H4 (cell line): Measurements from ENCODE around the gene BABAM2. TPM values are rescaled to one million over a fixed set of nuclear protein-coding genes. Genes with fewer than 3 reads are reported as not detected.
A peak's percentile ranks its signal among the peaks of the same experiment; 100 is the strongest.

Source experiments
- DNase-seq: peaks from one replicate; pipeline ENCODE4 v3.0.0-alpha.2; 2015; ENCODE audit warnings: low spot score
- total RNA-seq: library from RNA; depleted of rRNA; stranded (reverse); fragments of >200 nt; shearing (Covaris generic); gene quantifications from 2 replicates; pipeline ENCODE4 v1.2.3, GENCODE V29; 2014

BABAM2 gene
- total RNA-seq, 1 experiment from 2014 or later, result 20.7 TPM

GRCh38 chr2:28343184-28343942 lies 452.8 kb downstream of the BABAM2 start:
- no peak for DNase-seq

GRCh38 chr2:28343971-28344715 lies 453.6 kb downstream of the BABAM2 start:
- no peak for DNase-seq

GRCh38 chr2:28344756-28345373 lies 454.3 kb downstream of the BABAM2 start:
- no peak for DNase-seq

- no peak for DNase-seq
These were observed 455.1 kb downstream of the BABAM2 start for GRCh38 chr2:28345619-28346018.

- no peak for DNase-seq
These were observed 456.1 kb downstream of the BABAM2 start for GRCh38 chr2:28346587-28346986.

GRCh38 chr2:28347193-28347592 lies 456.7 kb downstream of the BABAM2 start:
- DNase-seq, result no peak

- DNase-seq, result no peak
These were observed 457.1 kb downstream of the BABAM2 start for GRCh38 chr2:28347596-28347995.

- no peak for DNase-seq
These were observed 457.6 kb downstream of the BABAM2 start for GRCh38 chr2:28348149-28348567.

- no peak for DNase-seq
These were observed 458.4 kb downstream of the BABAM2 start for GRCh38 chr2:28348921-28349320.

GRCh38 chr2:28349546-28350165 lies 459.1 kb downstream of the BABAM2 start:
- DNase-seq, result no peak

GRCh38 chr2:28350196-28350595 lies 459.7 kb downstream of the BABAM2 start:
- DNase-seq, result no peak

GRCh38 chr2:28350791-28351285 lies 460.3 kb downstream of the BABAM2 start:
- no peak for DNase-seq

- no peak for DNase-seq
These were observed 461.1 kb downstream of the BABAM2 start for GRCh38 chr2:28351621-28352020.

GRCh38 chr2:28352104-28352503 lies 461.6 kb downstream of the BABAM2 start:
- no peak for DNase-seq

GRCh38 chr2:28352610-28353195 lies 462.2 kb downstream of the BABAM2 start:
- no peak for DNase-seq

GRCh38 chr2:28354920-28355520 lies 464.5 kb downstream of the BABAM2 start:
- no peak for DNase-seq

GRCh38 chr2:28355521-28356094 lies 465.1 kb downstream of the BABAM2 start:
- no peak for DNase-seq

- peak; percentile 77 for DNase-seq
These were observed 465.8 kb downstream of the BABAM2 start for GRCh38 chr2:28356095-28356911.

GRCh38 chr2:28357055-28357454 lies 466.5 kb downstream of the BABAM2 start:
- DNase-seq, result no peak
